ENCODE data around the gene LONP2.
"Not testable (repeated sequence)": the region's sequence is repeated elsewhere in the genome, so short reads cannot be mapped to it uniquely, and the experiment has no call there.

Gene LONP2

GRCh38 chr16:48371393-48371780 lies 127.3 kb downstream of the LONP2 start:
- CTCF ChIA-PET: interaction anchor here (0.8 kb wide), 1 partner anchor 252 kb away, joined by 3 read pairs; no protein-coding TSS in a partner anchor
- no peak for DNase-seq (ENCODE audit: extremely low spot score)

GRCh38 chr16:48372744-48373143 lies 128.6 kb downstream of the LONP2 start:
- CTCF ChIA-PET: no interaction called here
- no peak for TF ChIP-seq CTCF (IDR thresholded peaks at IDR 0.05; ENCODE audit: control extremely low read depth, extremely low read depth, low read depth, missing control alignments)
- POLR2A ChIA-PET: interaction anchor here (0.5 kb wide), 1 partner anchor 9 kb away, joined by 9 read pairs; no protein-coding TSS in a partner anchor
- no peak for DNase-seq (ENCODE audit: extremely low spot score)

More at GRCh38 chr16:48371393-48371780, 127.3 kb downstream of the LONP2 start:
- TF ChIP-seq CTCF (IDR thresholded peaks at IDR 0.05; ENCODE audit: control extremely low read depth, extremely low read depth, low read depth, missing control alignments): no peak
- POLR2A ChIA-PET: no interaction called here

- ChIA-PET CTCF (interaction anchor here (1.5 kb wide), 1 partner anchor 12 kb away, joined by 5 read pairs; no protein-coding TSS in a partner anchor), POLR2A (interaction anchor here (0.5 kb wide), 1 partner anchor 10 kb away, joined by 9 read pairs; no protein-coding TSS in a partner anchor)
- DNase-seq (ENCODE audit: extremely low spot score): no peak
- no peak for TF ChIP-seq CTCF (IDR thresholded peaks at IDR 0.05; ENCODE audit: control extremely low read depth, extremely low read depth, low read depth, missing control alignments)
Observed at GRCh38 chr16:48373258-48374029, 129.3 kb downstream of the LONP2 start.

- no peak for DNase-seq (ENCODE audit: extremely low spot score)
- POLR2A ChIA-PET: no interaction called here
- TF ChIP-seq CTCF (IDR thresholded peaks at IDR 0.05; ENCODE audit: control extremely low read depth, extremely low read depth, low read depth, missing control alignments): no peak
- CTCF ChIA-PET: interaction anchor here (0.9 to 1.5 kb wide), 3 partner anchors 8 to 1379 kb away, joined by 3 to 5 read pairs (median 3); no protein-coding TSS in a partner anchor
Observed at GRCh38 chr16:48374255-48374654, 130.2 kb downstream of the LONP2 start.

GRCh38 chr16:48377301-48377700 lies 133.2 kb downstream of the LONP2 start:
- ChIA-PET POLR2A (interaction anchor here (0.6 kb wide), 1 partner anchor 13 kb away, joined by 4 read pairs; no protein-coding TSS in a partner anchor), CTCF (interaction anchor here (1.0 kb wide), 1 partner anchor 10 kb away, joined by 5 read pairs; no protein-coding TSS in a partner anchor)

GRCh38 chr16:48378276-48378675 lies 134.2 kb downstream of the LONP2 start:
- ChIA-PET POLR2A (no interaction called here), CTCF (interaction anchor here (1.0 to 2.6 kb wide), 4 partner anchors 9 to 252 kb away, joined by 3 to 7 read pairs (median 4); no protein-coding TSS in a partner anchor)
- TF ChIP-seq CTCF (IDR thresholded peaks at IDR 0.05; ENCODE audit: control extremely low read depth, extremely low read depth, low read depth, missing control alignments): no peak
- DNase-seq (ENCODE audit: extremely low spot score): no peak

More at GRCh38 chr16:48377301-48377700, 133.2 kb downstream of the LONP2 start:
- not testable (repeated sequence) for DNase-seq (ENCODE audit: extremely low spot score)

- TF ChIP-seq CTCF (IDR thresholded peaks at IDR 0.05; ENCODE audit: control extremely low read depth, extremely low read depth, low read depth, missing control alignments): no peak
- no peak for DNase-seq (ENCODE audit: extremely low spot score)
- POLR2A ChIA-PET: no interaction called here
- CTCF ChIA-PET: interaction anchor here (1.0 to 2.6 kb wide), 4 partner anchors 9 to 251 kb away, joined by 3 to 7 read pairs (median 4); no protein-coding TSS in a partner anchor
Observed at GRCh38 chr16:48378836-48379235, 134.7 kb downstream of the LONP2 start.
